HG03108 (cell line): Measurements from ENCODE around the gene SREBF1.

Experiments
- ATAC-seq: cut with Tn5 transposase; IDR thresholded peaks from one replicate; pipeline ENCODE4 v1.9.1; 2021; ENCODE audit warnings: moderate library complexity; ENCODE audit not compliant: unreplicated experiment

Gene SREBF1

GRCh38 chr17:17859909-17860765 lies 23.4 kb upstream of the SREBF1 start:
- no peak for ATAC-seq

GRCh38 chr17:17857496-17857895 lies 20.7 kb upstream of the SREBF1 start:
- ATAC-seq: no peak

GRCh38 chr17:17856386-17856785 lies 19.6 kb upstream of the SREBF1 start:
- ATAC-seq: no peak

- ATAC-seq: no peak
Measured at GRCh38 chr17:17855976-17856375, 19.2 kb upstream of the SREBF1 start.

- no peak for ATAC-seq
Measured at GRCh38 chr17:17853811-17854447, 17.1 kb upstream of the SREBF1 start.

GRCh38 chr17:17852930-17853329 lies 16.1 kb upstream of the SREBF1 start:
- ATAC-seq: no peak

- ATAC-seq: no peak
Measured at GRCh38 chr17:17851103-17852002, 14.6 kb upstream of the SREBF1 start.

GRCh38 chr17:17849845-17850373 lies 13.1 kb upstream of the SREBF1 start:
- ATAC-seq: no peak

GRCh38 chr17:17849147-17849820 lies 12.5 kb upstream of the SREBF1 start:
- peak; percentile 35 for ATAC-seq

GRCh38 chr17:17848311-17849082 lies 11.7 kb upstream of the SREBF1 start:
- no peak for ATAC-seq

GRCh38 chr17:17847726-17848125 lies 10.9 kb upstream of the SREBF1 start:
- no peak for ATAC-seq

- ATAC-seq: no peak
Measured at GRCh38 chr17:17847118-17847689, 10.4 kb upstream of the SREBF1 start.

GRCh38 chr17:17846645-17847044 lies 9.9 kb upstream of the SREBF1 start:
- ATAC-seq: no peak

GRCh38 chr17:17846003-17846402 lies 9.2 kb upstream of the SREBF1 start:
- no peak for ATAC-seq

GRCh38 chr17:17845046-17845775 lies 8.4 kb upstream of the SREBF1 start:
- no peak for ATAC-seq

GRCh38 chr17:17844500-17844899 lies 7.7 kb upstream of the SREBF1 start:
- no peak for ATAC-seq

- no peak for ATAC-seq
Measured at GRCh38 chr17:17844079-17844478, 7.3 kb upstream of the SREBF1 start.

GRCh38 chr17:17843096-17843495 lies 6.3 kb upstream of the SREBF1 start:
- no peak for ATAC-seq
